Esophagus mucosa (tissue), 1 donor: ENCODE results near the gene INPP4B. TPM values are rescaled to one million over a fixed set of nuclear protein-coding genes. Genes with fewer than 3 reads are reported as not detected.

Experiments used
- ATAC-seq: fragments of 200-7000 bp; cut with Tn5 transposase; one replicate; pipeline ENCODE4 v1.9.1; 2020
- total RNA-seq: library from RNA; stranded (reverse); gene quantifications from one replicate; pipeline ENCODE4 v1.2.4, GENCODE V29; 2023
- donor health status: DM: yes; HTN: yes; CAD: no.

Gene INPP4B
- total RNA-seq, 1 donor from 2014 or later = 9.7 TPM

GRCh38 chr4:142065086-142065647 lies 780.9 kb downstream of the INPP4B start:
- ATAC-seq = no peak

DNA sequence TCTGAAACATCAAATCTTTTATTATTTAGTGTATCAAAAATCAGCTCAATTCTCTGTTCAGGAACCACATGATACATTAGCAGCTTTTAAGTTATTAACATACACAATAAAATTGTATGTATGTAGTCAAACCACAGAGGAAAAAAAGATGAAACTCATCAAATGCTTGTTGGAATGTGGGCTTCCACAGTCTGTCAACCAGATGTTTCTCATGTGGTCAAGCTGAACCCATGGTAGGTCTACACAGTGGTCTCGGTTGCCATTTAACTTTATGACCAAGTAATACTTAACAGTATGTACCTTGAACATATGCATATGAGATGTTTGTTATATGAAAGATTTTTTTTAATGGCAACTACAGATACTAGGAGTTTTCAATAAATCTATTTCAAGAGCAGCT lies 781.9 kb downstream of the INPP4B start:
- no peak for ATAC-seq

- no peak for ATAC-seq
Measured at GRCh38 chr4:142045996-142046395, 800.1 kb downstream of the INPP4B start.

- ATAC-seq = no peak
Measured at GRCh38 chr4:142044271-142044670, 801.8 kb downstream of the INPP4B start.

DNA sequence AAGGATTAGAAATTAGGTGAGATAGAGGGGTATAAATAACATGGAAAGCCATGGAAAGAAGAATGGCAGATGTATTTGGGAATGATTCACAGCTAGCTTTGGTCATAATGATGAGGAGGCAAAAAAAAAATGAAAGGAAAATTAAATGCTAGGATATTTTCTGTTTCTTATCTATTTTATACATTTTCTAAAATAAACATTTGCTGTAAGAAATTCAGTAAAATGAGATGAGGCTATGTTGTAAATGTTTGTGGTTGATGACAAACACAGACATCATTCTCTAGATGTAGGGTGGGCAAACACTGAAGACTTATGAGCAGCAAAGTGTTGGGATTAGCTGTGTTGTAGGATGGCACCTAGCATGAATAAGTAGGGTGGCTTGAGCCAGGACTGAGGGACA lies 802.6 kb downstream of the INPP4B start:
- no peak for ATAC-seq

GRCh38 chr4:142041788-142042187 lies 804.3 kb downstream of the INPP4B start:
- no peak for ATAC-seq

DNA sequence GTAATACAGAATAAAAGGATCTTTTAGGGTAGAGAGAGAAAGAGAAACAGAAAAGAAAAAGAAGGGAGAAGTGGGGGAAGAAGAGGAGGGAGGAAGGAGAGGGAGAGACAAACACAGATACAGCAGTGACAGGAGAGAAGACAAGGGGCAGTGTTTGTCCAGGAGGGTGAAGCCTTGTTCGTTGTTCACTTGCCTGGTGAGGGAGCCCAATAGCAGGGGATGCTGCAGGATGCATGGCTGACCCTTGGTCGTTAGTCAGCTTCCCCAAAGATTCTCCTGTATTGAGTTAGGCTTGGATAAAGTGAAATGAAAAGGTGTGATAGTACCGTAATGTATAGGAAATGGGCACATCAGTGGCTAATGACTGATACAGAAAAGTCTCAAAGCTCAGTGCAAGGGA lies 806.1 kb downstream of the INPP4B start:
- ATAC-seq = no peak

DNA sequence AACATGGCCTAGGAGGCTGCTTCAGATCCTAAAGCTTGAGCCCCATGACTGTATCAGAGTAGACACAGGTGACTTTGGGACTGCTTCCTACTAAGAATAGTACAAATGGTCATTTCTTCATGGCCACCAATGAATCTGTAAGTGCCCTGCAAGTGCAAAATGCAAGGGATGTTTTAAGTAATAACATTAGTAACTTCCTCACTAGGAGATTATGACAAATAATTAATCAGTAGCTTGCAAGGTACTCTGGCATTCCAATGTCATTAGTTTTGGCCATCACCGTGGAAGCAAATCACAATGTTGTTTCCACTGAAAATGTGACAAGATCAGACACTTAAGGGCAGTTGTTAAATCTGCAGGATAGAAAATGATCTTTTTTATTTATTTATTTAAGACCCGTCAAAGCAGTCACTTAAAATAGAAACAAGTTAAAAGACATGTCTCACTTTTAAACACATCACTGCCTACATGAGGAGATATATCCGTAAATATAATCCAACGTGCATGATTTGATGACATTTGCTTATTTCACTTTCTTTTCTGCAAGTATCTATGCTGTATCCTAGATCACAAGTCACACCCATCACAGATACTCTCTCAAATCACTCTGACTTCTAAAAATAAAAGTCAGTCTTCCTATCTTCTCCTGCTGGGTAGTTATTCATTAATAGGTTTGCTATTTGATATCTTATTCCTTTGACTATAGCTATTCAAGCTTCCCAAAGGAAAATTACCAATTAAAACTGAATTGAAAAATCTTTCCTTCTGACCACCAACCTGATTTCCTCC lies 809.1 kb downstream of the INPP4B start:
- peak; percentile 63 for ATAC-seq

DNA sequence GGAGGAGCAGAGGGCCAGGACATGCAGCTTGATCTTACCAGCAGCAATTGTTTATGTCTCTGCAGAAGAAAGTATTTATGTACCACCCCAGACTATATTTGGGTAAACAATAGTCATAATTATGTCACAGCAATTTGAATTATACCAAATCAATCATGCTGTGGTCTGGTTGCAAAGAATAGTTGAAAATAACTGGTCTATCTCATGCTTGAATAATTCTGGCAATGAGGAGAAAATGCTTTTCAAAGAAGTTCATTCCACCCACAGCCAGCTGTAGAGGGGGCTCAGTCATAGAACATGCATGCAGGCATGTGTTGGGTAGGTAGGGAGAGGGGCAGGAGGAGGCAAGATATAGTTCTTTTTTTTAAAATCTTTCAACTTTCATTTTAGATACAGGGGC lies 810.5 kb downstream of the INPP4B start:
- no peak for ATAC-seq

DNA sequence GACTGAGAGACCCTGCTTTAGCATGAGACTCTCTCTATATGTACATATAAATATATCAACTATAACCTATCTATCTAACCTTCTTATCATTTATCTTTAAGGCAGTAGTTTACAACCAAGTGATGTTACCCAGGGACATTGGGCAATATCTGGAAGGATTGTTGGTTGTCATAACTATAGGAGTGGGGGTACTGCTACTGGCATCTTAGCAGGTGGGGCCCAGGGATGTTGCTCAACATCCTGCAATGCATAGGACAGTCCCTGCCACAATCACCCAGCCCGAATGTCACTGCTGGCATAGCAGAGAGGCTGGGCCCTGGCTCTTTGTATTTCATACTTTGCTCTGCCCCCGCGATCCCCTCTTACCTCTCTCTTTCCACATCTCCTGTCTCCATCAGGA lies 812.0 kb downstream of the INPP4B start:
- ATAC-seq = no peak

- no peak for ATAC-seq
Measured at GRCh38 chr4:142030010-142030409, 816.1 kb downstream of the INPP4B start.

DNA sequence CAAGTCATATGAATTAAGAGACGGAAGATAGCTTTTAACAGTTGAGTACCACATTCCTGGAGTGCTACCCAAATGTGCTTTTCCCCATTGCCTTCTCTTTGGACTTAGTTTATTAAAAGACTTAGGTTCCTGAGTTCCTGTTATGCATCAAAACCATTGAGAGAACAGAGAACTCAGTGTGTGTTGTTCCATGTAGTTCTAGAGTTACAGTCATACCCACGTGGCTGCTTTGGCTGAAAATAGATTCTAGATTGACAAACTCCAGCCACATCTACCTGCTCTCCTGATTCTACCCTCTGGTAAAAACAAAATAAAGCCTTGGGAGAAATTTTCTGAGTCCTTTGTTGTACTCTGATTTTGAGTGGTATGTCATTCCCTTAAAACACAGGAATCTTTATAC lies 824.3 kb downstream of the INPP4B start:
- ATAC-seq = no peak

GRCh38 chr4:142021181-142021580 lies 824.9 kb downstream of the INPP4B start:
- ATAC-seq = no peak

DNA sequence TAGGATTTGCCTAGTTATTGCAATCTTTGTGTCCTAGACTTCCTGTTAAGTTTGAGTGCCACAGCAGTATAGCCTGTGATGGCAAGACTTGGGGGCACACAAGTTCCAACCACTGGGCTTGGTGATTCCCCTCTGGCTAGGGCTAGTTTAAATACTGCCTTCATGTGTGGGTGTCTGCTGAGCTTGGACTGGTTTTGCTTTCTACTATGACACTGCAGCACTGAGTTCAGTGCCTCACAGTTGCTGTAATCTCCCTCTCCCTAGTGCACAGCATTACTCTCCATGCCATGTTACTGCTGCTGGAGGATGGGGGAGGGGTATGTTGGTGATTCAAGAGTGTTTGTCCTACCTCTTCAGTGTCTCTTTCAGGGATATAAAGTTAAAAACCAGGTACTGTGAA lies 830.1 kb downstream of the INPP4B start:
- no peak for ATAC-seq

DNA sequence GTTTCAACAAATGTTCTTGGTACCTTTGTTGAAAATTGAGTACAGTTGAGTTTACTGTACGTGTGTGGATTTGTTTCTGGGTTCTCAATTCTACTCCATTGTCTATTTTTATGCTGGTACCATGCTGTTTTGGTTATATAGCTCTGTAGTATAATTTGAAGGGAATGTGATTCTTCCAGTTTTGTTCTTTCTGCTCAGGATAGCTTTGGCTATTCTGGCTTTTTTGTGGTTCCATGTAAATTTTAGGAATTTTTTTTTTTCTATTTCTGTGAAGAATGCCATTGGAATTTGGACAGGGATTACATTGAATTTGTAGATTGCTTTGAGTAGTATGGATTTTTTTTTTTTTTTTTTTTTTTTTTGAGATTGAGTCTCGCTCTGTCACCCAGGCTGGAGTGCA lies 836.4 kb downstream of the INPP4B start:
- no peak for ATAC-seq

DNA sequence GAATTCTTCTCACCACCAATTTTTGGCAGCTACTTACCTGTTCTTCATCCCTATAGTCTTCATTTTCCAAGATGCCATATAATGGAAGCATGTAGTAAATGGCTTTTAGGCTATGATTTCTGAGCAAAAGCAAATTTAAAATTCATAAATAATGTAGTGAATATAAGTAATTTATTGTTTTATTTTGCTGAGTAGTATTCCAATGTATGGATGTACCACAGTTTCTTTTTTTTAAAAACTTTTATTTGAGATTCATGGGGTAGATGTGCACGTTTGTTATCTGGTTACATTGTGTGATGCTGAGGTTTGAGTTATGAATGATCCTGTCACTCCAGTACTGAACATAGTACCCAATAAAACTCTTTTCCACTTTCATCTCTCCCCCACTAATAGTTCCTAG lies 840.6 kb downstream of the INPP4B start:
- ATAC-seq = no peak

DNA sequence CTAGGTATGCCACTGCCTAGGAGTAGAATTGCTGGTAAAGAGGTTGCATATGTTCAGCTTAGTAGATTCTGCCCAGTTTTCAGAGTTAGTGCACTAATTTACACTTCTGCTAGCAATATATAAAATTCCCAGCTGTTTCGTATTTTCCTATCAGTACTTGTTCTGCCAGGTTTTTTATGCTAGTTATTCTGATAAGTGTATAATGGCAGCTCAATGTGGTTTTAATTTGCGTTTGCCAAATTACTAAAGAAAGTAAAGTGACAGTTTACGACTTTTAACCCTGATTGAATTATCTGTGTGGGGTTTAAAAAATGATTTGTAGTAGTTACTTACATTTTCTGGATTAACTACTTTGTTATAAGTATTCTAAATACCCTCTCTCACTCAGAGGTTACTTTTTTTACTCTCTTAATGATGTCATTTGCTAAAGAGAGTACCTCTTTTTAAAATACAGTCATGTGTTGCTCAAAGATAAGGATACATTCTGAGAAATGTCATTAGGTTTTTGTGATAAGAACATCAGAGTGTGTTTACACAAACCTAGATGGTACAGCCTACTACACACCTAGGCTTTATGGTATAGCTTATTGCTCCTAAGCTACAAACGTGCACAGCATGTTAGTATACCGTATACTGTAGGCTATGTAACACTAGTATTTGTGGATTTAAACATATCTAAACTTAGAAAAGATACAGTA lies 846.5 kb downstream of the INPP4B start:
- ATAC-seq = no peak

DNA sequence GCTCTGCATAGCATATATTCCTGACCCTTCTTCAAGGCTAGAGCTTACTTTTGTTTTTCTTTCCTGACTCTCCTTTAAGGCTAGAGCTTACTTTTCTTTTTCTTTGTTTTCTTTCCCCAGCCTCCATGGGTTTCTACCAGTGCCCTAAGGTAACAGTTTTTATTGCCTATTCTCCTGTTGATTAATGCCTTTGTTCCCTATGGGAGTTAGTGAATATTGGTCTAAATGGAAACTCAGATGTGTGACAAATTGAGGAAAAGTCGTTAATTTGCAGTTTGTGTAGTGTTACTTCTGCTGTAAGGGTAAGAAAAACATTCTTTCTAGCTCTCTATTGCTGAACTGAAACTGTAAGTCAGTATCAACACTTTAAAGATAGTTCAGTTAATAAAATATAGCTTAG lies 851.0 kb downstream of the INPP4B start:
- no peak for ATAC-seq

- no peak for ATAC-seq
Measured at GRCh38 chr4:141977433-141977832, 868.7 kb downstream of the INPP4B start.
